A673 (cell line): ENCODE measurements around the gene CACNA2D3. TPM values are rescaled to one million over a fixed set of nuclear protein-coding genes. Genes with fewer than 3 reads are reported as not detected.

Source experiments
- BruUV-seq: library from RNA; stranded (reverse); fragments of 400-500 nt; replicated peaks from 2 replicates; lab custom pipeline; 2021; lab: Mats Ljungman, UMichigan
- CTCF ChIA-PET: fragments of 300-600 bp; sonication (Branson Sonifier 250); formaldehyde crosslinking; loops from one replicate; lab custom pipeline; 2022; ENCODE audit warnings: antibody characterized with exemption; lab: Charles Lee
- POLR2A ChIA-PET: fragments of 300-600 bp; sonication (Branson Sonifier 250); formaldehyde crosslinking; loops from one replicate; lab custom pipeline; 2022; ENCODE audit warnings: antibody characterized with exemption; ENCODE audit not compliant: low non-redundant PET; lab: Charles Lee
- DNase-seq: peaks from one replicate; pipeline ENCODE4 v3.0.0-alpha.2; 2015; ENCODE audit warnings: low spot score
- H3K27ac ChIP-seq: fragments of 200-600 bp; sonication (generic); 2 replicates; pipeline ENCODE4 v1.5.1; 2016; ENCODE audit warnings: mixed run types, low read depth, mild to moderate bottlenecking, mixed read lengths, antibody characterized with exemption, low read length; ENCODE audit not compliant: poor library complexity, severe bottlenecking
- H3K27me3 ChIP-seq: fragments of 200-600 bp; sonication (generic); replicated peaks from 2 replicates; pipeline ENCODE4 v1.6.1; 2017; ENCODE audit warnings: mixed run types, low read depth, mild to moderate bottlenecking, mixed read lengths, antibody characterized with exemption, low read length; ENCODE audit not compliant: insufficient read depth, poor library complexity
- H3K36me3 ChIP-seq: fragments of 200-600 bp; sonication (generic); 2 replicates; pipeline ENCODE4 v1.6.1; 2016; ENCODE audit warnings: mixed run types, mild to moderate bottlenecking, mixed read lengths, antibody characterized with exemption, low read length; ENCODE audit not compliant: insufficient read depth, poor library complexity, severe bottlenecking
- H3K4me1 ChIP-seq: fragments of 200-600 bp; sonication (generic); 2 replicates; pipeline ENCODE4 v1.6.1; 2017; ENCODE audit warnings: mixed run types, mild to moderate bottlenecking, mixed read lengths, antibody characterized with exemption, low read length; ENCODE audit not compliant: insufficient read depth, poor library complexity, severe bottlenecking
- H3K4me3 ChIP-seq: fragments of 200-600 bp; sonication (generic); 2 replicates; pipeline ENCODE4 v1.5.1; 2016; ENCODE audit warnings: low read depth, mixed run types, mild to moderate bottlenecking, mixed read lengths, low read length; ENCODE audit not compliant: poor library complexity, severe bottlenecking
- H3K9me3 ChIP-seq: fragments of 200-600 bp; sonication (generic); 2 replicates; pipeline ENCODE4 v1.6.1; 2016; ENCODE audit warnings: mixed run types, low read depth, mild to moderate bottlenecking, mixed read lengths, antibody characterized with exemption, low read length; ENCODE audit not compliant: poor library complexity, severe bottlenecking
- CTCF ChIP-seq: fragments of 300-800, 200-600 bp; sonication (generic); conservative IDR thresholded peaks from 2 replicates; pipeline ENCODE4 v1.5.1; 2017; ENCODE audit warnings: low read depth, mild to moderate bottlenecking, antibody characterized with exemption, low read length, moderate library complexity, mixed read lengths
- EZH2 ChIP-seq: fragments of 200-600 bp; sonication (generic); IDR thresholded peaks from 2 replicates; pipeline ENCODE4 v1.6.1; 2017; ENCODE audit warnings: borderline replicate concordance, low read depth, mild to moderate bottlenecking, mixed read lengths, antibody characterized with exemption, low read length; ENCODE audit not compliant: poor library complexity, severe bottlenecking
- intact Hi-C: fragments of 100-400 bp; cut with micrococcal nuclease; formaldehyde crosslinking; loops from one replicate; pipeline ENCODE4 v1.10.0; 2022; ENCODE audit not compliant: unreplicated experiment
- total RNA-seq: library from RNA; stranded (reverse); gene quantifications from 2 replicates; pipeline ENCODE4 v1.2.3, GENCODE V29; 2021

The CACNA2D3 gene
- total RNA-seq, 1 experiment from 2014 or later: not detected

- Histone ChIP-seq H3K4me3 (no peak overlapping the region), H3K9me3 (no peaks in the 10 kb centered on the region), H3K36me3 (no peaks in the 10 kb centered on the region), H3K27ac (no peak overlapping the region), H3K27me3 (no peaks in the 10 kb centered on the region), H3K4me1 (no peaks in the 10 kb centered on the region)
- intact Hi-C loops: no loop called here
- ChIA-PET CTCF (no interaction called here), POLR2A (interaction anchor here (0.7 kb wide), 1 partner anchor 360 kb away, joined by 7 read pairs; no protein-coding TSS in a partner anchor)
- TF ChIP-seq EZH2 (no peak), CTCF (no peak)
- BruUV-seq: no TSS peak
- DNase-seq: no peak
These were observed 837.7 kb downstream of the CACNA2D3 start for GRCh38 chr3:54960082-54960481.

GRCh38 chr3:54960701-54961100 lies 838.3 kb downstream of the CACNA2D3 start:
- BruUV-seq: no TSS peak
- H3K27ac ChIP-seq: no peak overlapping the region
- no peak overlapping the region for H3K4me3 ChIP-seq
- no peak for DNase-seq
- TF ChIP-seq CTCF (no peak), EZH2 (no peak)
- intact Hi-C loops: no loop called here
- H3K9me3 ChIP-seq: no peaks in the 10 kb centered on the region
- H3K27me3 ChIP-seq: no peaks in the 10 kb centered on the region
- POLR2A ChIA-PET: interaction anchor here (0.7 kb wide), 1 partner anchor 360 kb away, joined by 7 read pairs; no protein-coding TSS in a partner anchor
- no peaks in the 10 kb centered on the region for H3K4me1 ChIP-seq
- no peaks in the 10 kb centered on the region for H3K36me3 ChIP-seq
- CTCF ChIA-PET: no interaction called here

- ChIA-PET CTCF (no interaction called here), POLR2A (no interaction called here)
- no peak for DNase-seq
- Histone ChIP-seq H3K4me1 (no peaks in the 10 kb centered on the region), H3K4me3 (no peak overlapping the region), H3K27me3 (no peaks in the 10 kb centered on the region), H3K27ac (no peak overlapping the region), H3K9me3 (no peaks in the 10 kb centered on the region), H3K36me3 (no peaks in the 10 kb centered on the region)
- intact Hi-C loops: no loop called here
- BruUV-seq: no TSS peak
- TF ChIP-seq CTCF (no peak), EZH2 (no peak)
These were observed 839.8 kb downstream of the CACNA2D3 start for GRCh38 chr3:54962200-54962599.
